ENCODE results near the gene CCDC15. TPM values are rescaled to one million over a fixed set of nuclear protein-coding genes. Genes with fewer than 3 reads are reported as not detected.

CCDC15 gene
- total and polyA plus RNA-seq, 2 of the 13 experiments (the other 11 are each of a cell fraction or from before 2014, with no cell fraction given): 2.2 to 4.6 TPM

GRCh38 chr11:124934862-124935547 is 19.0 kb upstream of the CCDC15 start (continued):
- TF ChIP-seq ZBTB20 (CRISPR knock-in tag; IDR thresholded peaks at IDR 0.05; ENCODE audit: borderline replicate concordance, low read depth): peak; percentile 35; the same call in 1 of the 2 replicates
- TF ChIP-seq PLSCR1 (CRISPR knock-in tag; IDR thresholded peaks at IDR 0.05; ENCODE audit: borderline replicate concordance): no peak
- TF ChIP-seq TGIF2 (CRISPR knock-in tag; IDR thresholded peaks at IDR 0.05): no peak
- TF ChIP-seq IKZF5 (CRISPR knock-in tag; IDR thresholded peaks at IDR 0.05): no peak
- no peak for TF ChIP-seq ZNF749 (CRISPR knock-in tag; IDR thresholded peaks at IDR 0.05; ENCODE audit: borderline replicate concordance)
- no peak for TF ChIP-seq TERF1 (CRISPR knock-in tag; IDR thresholded peaks at IDR 0.05)
- TF ChIP-seq ZNF318 (CRISPR knock-in tag; IDR thresholded peaks at IDR 0.05): no peak
- TF ChIP-seq HOXA7 (CRISPR knock-in tag; IDR thresholded peaks at IDR 0.05): no peak
- no peak for TF ChIP-seq RBM22 (optimal IDR thresholded peaks at IDR 0.05; ENCODE audit: low read length)
- TF ChIP-seq PHF20 (CRISPR knock-in tag; IDR thresholded peaks at IDR 0.05): no peak
- TF ChIP-seq CREB1 (IDR thresholded peaks at IDR 0.05): no peak
- TF ChIP-seq CREB1 (CRISPR knock-in tag; IDR thresholded peaks at IDR 0.05): no peak
- TF ChIP-seq ZNF329 (CRISPR knock-in tag; IDR thresholded peaks at IDR 0.05; ENCODE audit: low read depth): no peak
- no peak for TF ChIP-seq THAP11 (CRISPR knock-in tag; IDR thresholded peaks at IDR 0.05)
- TF ChIP-seq ZNF354B (CRISPR knock-in tag; IDR thresholded peaks at IDR 0.05): no peak
- no peak for TF ChIP-seq ZNF496 (CRISPR knock-in tag; IDR thresholded peaks at IDR 0.05; ENCODE audit: insufficient replicate concordance)
- TF ChIP-seq HMG20B (CRISPR knock-in tag; conservative IDR thresholded peaks at IDR 0.05): no peak

All from HepG2 (cell line).